GM12892 (cell line): Measurements from ENCODE around the gene NXPH4.

Experiments
- DNase-seq: peaks from one replicate; pipeline ENCODE4 v3.0.0; 2011; ENCODE audit not compliant: insufficient read length
- FAIRE-seq: peaks from 2 replicates; lab custom pipeline; 2011; peaks lifted over from hg19 to GRCh38; lab: Jason Lieb, UNC
- POLR2A ChIP-seq: IDR thresholded peaks from 2 replicates; pipeline ENCODE4 v1.6.1; 2011; ENCODE audit warnings: low read depth, low read length, control low read depth
- POLR2AphosphoS5 ChIP-seq: IDR thresholded peaks from 2 replicates; pipeline ENCODE4 v1.6.1; 2011; ENCODE audit warnings: low read depth, low read length, control low read depth
- TAF1 ChIP-seq: IDR thresholded peaks from 2 replicates; pipeline ENCODE4 v1.6.1; 2011; ENCODE audit warnings: low read depth, mild to moderate bottlenecking, control low read depth, low read length, borderline replicate concordance

NXPH4 gene

GRCh38 chr12:57258977-57259970 lies 42.7 kb downstream of the NXPH4 start:
- no peak for TF ChIP-seq TAF1
- no peak for TF ChIP-seq POLR2AphosphoS5
- TF ChIP-seq POLR2A = no peak
- FAIRE-seq (no peak), DNase-seq (no peak)

- DNase-seq (no peak), FAIRE-seq (no peak)
- TF ChIP-seq TAF1 (no peak), POLR2A (no peak), POLR2AphosphoS5 (no peak)
These were observed 43.8 kb downstream of the NXPH4 start for GRCh38 chr12:57260366-57260765.

GRCh38 chr12:57261428-57261865 lies 44.9 kb downstream of the NXPH4 start:
- FAIRE-seq = no peak

GRCh38 chr12:57262126-57262822 lies 45.7 kb downstream of the NXPH4 start:
- FAIRE-seq = no peak
- no peak for TF ChIP-seq POLR2AphosphoS5
- no peak for TF ChIP-seq TAF1
- TF ChIP-seq POLR2A = no peak
- DNase-seq = no peak

More at GRCh38 chr12:57261428-57261865, 44.9 kb downstream of the NXPH4 start:
- DNase-seq = no peak
- TF ChIP-seq TAF1 = no peak
- TF ChIP-seq POLR2AphosphoS5 = no peak
- TF ChIP-seq POLR2A = no peak

GRCh38 chr12:57263096-57263495 lies 46.5 kb downstream of the NXPH4 start:
- TF ChIP-seq POLR2AphosphoS5 = no peak
- no peak for FAIRE-seq
- DNase-seq = no peak

- FAIRE-seq = no peak
- no peak for DNase-seq
- TF ChIP-seq TAF1 (no peak), POLR2A (no peak), POLR2AphosphoS5 (no peak)
These were observed 50.1 kb downstream of the NXPH4 start for GRCh38 chr12:57266681-57267080.

- FAIRE-seq = no peak
- TF ChIP-seq POLR2AphosphoS5 (no peak), POLR2A (no peak), TAF1 (no peak)
- no peak for DNase-seq
These were observed 51.7 kb downstream of the NXPH4 start for GRCh38 chr12:57268264-57268663.

GRCh38 chr12:57270966-57271470 lies 54.4 kb downstream of the NXPH4 start:
- no peak for FAIRE-seq
- no peak for DNase-seq
- TF ChIP-seq TAF1 (no peak), POLR2A (no peak), POLR2AphosphoS5 (no peak)

GRCh38 chr12:57272337-57273151 lies 56.0 kb downstream of the NXPH4 start:
- TF ChIP-seq POLR2A (no peak), POLR2AphosphoS5 (no peak), TAF1 (no peak)
- DNase-seq (no peak), FAIRE-seq (no peak)

GRCh38 chr12:57273516-57273915 lies 56.9 kb downstream of the NXPH4 start:
- TF ChIP-seq POLR2AphosphoS5 = no peak
- no peak for TF ChIP-seq TAF1
- no peak for TF ChIP-seq POLR2A
- DNase-seq = no peak
- FAIRE-seq = no peak
